Measurements from ENCODE around the gene TBL1X. TPM values are rescaled to one million over a fixed set of nuclear protein-coding genes. Genes with fewer than 3 reads are reported as not detected.

The TBL1X gene
- total RNA-seq, 1 donor from 2014 or later: 26.4 TPM

GRCh38 chrX:9717376-9717775 lies 252.5 kb downstream of the TBL1X start:
- no peaks in the 10 kb centered on the region for H3K27me3 ChIP-seq (ENCODE audit: insufficient read depth, low read length)
- Mint-ChIP-seq H3K4me3 (ENCODE audit: unreplicated experiment) (no peak overlapping the region), H3K36me3 (ENCODE audit: low read depth, unreplicated experiment) (peaks cover 28% of the 10 kb centered on the region), H3K4me1 (ENCODE audit: low read depth, unreplicated experiment) (no peaks in the 10 kb centered on the region), H3K27me3 (ENCODE audit: low read depth, unreplicated experiment) (no peaks in the 10 kb centered on the region), H3K27ac (ENCODE audit: unreplicated experiment) (no peak overlapping the region), H3K9me3 (ENCODE audit: unreplicated experiment) (peaks cover 4% of the 10 kb centered on the region)
- H3K9ac ChIP-seq (ENCODE audit: low read length): no peak overlapping the region
- FAIRE-seq (no peak), DNase-seq (ENCODE audit: low read depth) (no peak)
- no peaks in the 10 kb centered on the region for H3K4me1 ChIP-seq (ENCODE audit: insufficient read depth, low read length)
- TF ChIP-seq EZH2 (IDR thresholded peaks at IDR 0.05; ENCODE audit: insufficient read depth, low read length): no peak
- no peak overlapping the region for H2AFZ ChIP-seq (ENCODE audit: low read depth, low read length)
- H3K4me3 ChIP-seq (ENCODE audit: insufficient read depth, low read depth, low read length): no peak overlapping the region
- no peaks in the 10 kb centered on the region for H3K9me3 ChIP-seq (ENCODE audit: insufficient read depth, low read depth, low read length)
- H4K20me1 ChIP-seq (ENCODE audit: insufficient read depth, low read length): no peaks in the 10 kb centered on the region
- no peak overlapping the region for H3K4me2 ChIP-seq (ENCODE audit: low read length)
- H3K79me2 ChIP-seq (ENCODE audit: insufficient read depth, low read length): no peaks in the 10 kb centered on the region
- H3K27ac ChIP-seq (ENCODE audit: low read depth, low read length): no peak overlapping the region
- no peaks in the 10 kb centered on the region for H3K36me3 ChIP-seq (ENCODE audit: insufficient read depth, low read length)

GRCh38 chrX:9724711-9725110 lies 259.9 kb downstream of the TBL1X start:
- no peak overlapping the region for H3K4me2 ChIP-seq (ENCODE audit: low read length)
- FAIRE-seq (peak; percentile 82), DNase-seq (ENCODE audit: low read depth) (peak; percentile 2)
- H3K4me3 Mint-ChIP-seq (ENCODE audit: unreplicated experiment): no peak overlapping the region
- peaks cover 15% of the 10 kb centered on the region for H3K9me3 Mint-ChIP-seq (ENCODE audit: unreplicated experiment)
- no peak overlapping the region for H3K9ac ChIP-seq (ENCODE audit: low read length)
- no peak overlapping the region for H2AFZ ChIP-seq (ENCODE audit: low read depth, low read length)
- no peaks in the 10 kb centered on the region for H3K79me2 ChIP-seq (ENCODE audit: insufficient read depth, low read length)
- H3K4me1 Mint-ChIP-seq (ENCODE audit: low read depth, unreplicated experiment): peaks cover 6% of the 10 kb centered on the region
- H3K4me3 ChIP-seq (ENCODE audit: insufficient read depth, low read depth, low read length): no peak overlapping the region
- no peak for TF ChIP-seq EZH2 (IDR thresholded peaks at IDR 0.05; ENCODE audit: insufficient read depth, low read length)
- no peak for TF ChIP-seq CTCF (IDR thresholded peaks at IDR 0.05; ENCODE audit: insufficient read depth, low read depth, low read length)
- H3K27ac Mint-ChIP-seq (ENCODE audit: unreplicated experiment): no peak overlapping the region
- H3K27me3 Mint-ChIP-seq (ENCODE audit: low read depth, unreplicated experiment): no peaks in the 10 kb centered on the region
- H3K36me3 Mint-ChIP-seq (ENCODE audit: low read depth, unreplicated experiment): peaks cover 19% of the 10 kb centered on the region
- H3K36me3 ChIP-seq (ENCODE audit: insufficient read depth, low read length): no peaks in the 10 kb centered on the region
- no peaks in the 10 kb centered on the region for H3K4me1 ChIP-seq (ENCODE audit: insufficient read depth, low read length)
- H3K27ac ChIP-seq (ENCODE audit: low read depth, low read length): no peak overlapping the region
- no peaks in the 10 kb centered on the region for H3K9me3 ChIP-seq (ENCODE audit: insufficient read depth, low read depth, low read length)
- H3K27me3 ChIP-seq (ENCODE audit: insufficient read depth, low read length): no peaks in the 10 kb centered on the region
- H4K20me1 ChIP-seq (ENCODE audit: insufficient read depth, low read length): no peaks in the 10 kb centered on the region

- peaks cover 7% of the 10 kb centered on the region for H3K9me3 Mint-ChIP-seq (ENCODE audit: unreplicated experiment)
These were observed 263.4 kb downstream of the TBL1X start for GRCh38 chrX:9728261-9728660.

More at GRCh38 chrX:9728261-9728660, 263.4 kb downstream of the TBL1X start:
- Mint-ChIP-seq H3K27ac (ENCODE audit: unreplicated experiment) (no peak overlapping the region), H3K4me3 (ENCODE audit: unreplicated experiment) (no peak overlapping the region), H3K27me3 (ENCODE audit: low read depth, unreplicated experiment) (no peaks in the 10 kb centered on the region), H3K36me3 (ENCODE audit: low read depth, unreplicated experiment) (peaks cover 2% of the 10 kb centered on the region), H3K4me1 (ENCODE audit: low read depth, unreplicated experiment) (peaks cover 6% of the 10 kb centered on the region)
- Histone ChIP-seq H4K20me1 (ENCODE audit: insufficient read depth, low read length) (no peaks in the 10 kb centered on the region), H3K4me1 (ENCODE audit: insufficient read depth, low read length) (no peaks in the 10 kb centered on the region), H3K4me3 (ENCODE audit: insufficient read depth, low read depth, low read length) (no peak overlapping the region), H3K36me3 (ENCODE audit: insufficient read depth, low read length) (no peaks in the 10 kb centered on the region), H3K27me3 (ENCODE audit: insufficient read depth, low read length) (no peaks in the 10 kb centered on the region), H3K4me2 (ENCODE audit: low read length) (no peak overlapping the region), H3K9me3 (ENCODE audit: insufficient read depth, low read depth, low read length) (no peaks in the 10 kb centered on the region), H3K79me2 (ENCODE audit: insufficient read depth, low read length) (no peaks in the 10 kb centered on the region), H2AFZ (ENCODE audit: low read depth, low read length) (no peak overlapping the region), H3K27ac (ENCODE audit: low read depth, low read length) (no peak overlapping the region), H3K9ac (ENCODE audit: low read length) (no peak overlapping the region)
- FAIRE-seq (no peak), DNase-seq (ENCODE audit: low read depth) (no peak)
- no peak for TF ChIP-seq EZH2 (IDR thresholded peaks at IDR 0.05; ENCODE audit: insufficient read depth, low read length)
- no peak for TF ChIP-seq CTCF (IDR thresholded peaks at IDR 0.05; ENCODE audit: insufficient read depth, low read depth, low read length)

Measured in astrocyte (in vitro differentiated cells and primary cell).